Skin of body (tissue), 2 donors: Measurements from ENCODE around the gene DDX3X. TPM values are rescaled to one million over a fixed set of nuclear protein-coding genes. Genes with fewer than 3 reads are reported as not detected.

Experiments used
- DNase-seq: peaks from one replicate; lab custom pipeline; 2025; lab: John Stamatoyannopoulos, UW
- total RNA-seq: library from RNA; depleted of rRNA; stranded (reverse); fragments of >200 nt; gene quantifications from one replicate; pipeline ENCODE4 v1.2.3, GENCODE V29; 2014

The DDX3X gene
- total RNA-seq, 1 donor from 2014 or later: 282 TPM

DNA sequence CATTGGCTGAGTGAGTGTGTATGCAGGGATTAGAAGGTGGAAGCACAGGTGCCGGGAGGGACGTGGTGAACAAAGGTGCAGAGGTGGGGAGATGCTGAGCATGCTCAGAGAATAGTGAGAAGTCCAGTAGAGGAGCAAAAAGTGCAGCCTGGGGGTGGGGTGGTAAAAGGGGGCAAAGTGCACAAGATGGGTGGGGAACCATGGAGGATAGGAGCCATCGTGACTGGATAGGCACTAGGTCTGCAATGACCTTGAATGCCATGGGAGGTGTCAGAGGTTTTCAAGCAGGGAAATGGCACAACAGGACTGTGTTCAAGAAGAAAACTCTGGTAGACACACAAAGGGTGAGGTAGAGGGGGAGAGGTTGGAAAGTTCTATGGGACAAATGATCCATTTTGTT is 6.6 kb upstream of the DDX3X start:
- DNase-seq: no peak

GRCh38 chrX:41329101-41329500 is 4.9 kb upstream of the DDX3X start:
- no peak for DNase-seq

- DNase-seq: no peak
Measured at GRCh38 chrX:41332005-41332404, 2.0 kb upstream of the DDX3X start.

DNA sequence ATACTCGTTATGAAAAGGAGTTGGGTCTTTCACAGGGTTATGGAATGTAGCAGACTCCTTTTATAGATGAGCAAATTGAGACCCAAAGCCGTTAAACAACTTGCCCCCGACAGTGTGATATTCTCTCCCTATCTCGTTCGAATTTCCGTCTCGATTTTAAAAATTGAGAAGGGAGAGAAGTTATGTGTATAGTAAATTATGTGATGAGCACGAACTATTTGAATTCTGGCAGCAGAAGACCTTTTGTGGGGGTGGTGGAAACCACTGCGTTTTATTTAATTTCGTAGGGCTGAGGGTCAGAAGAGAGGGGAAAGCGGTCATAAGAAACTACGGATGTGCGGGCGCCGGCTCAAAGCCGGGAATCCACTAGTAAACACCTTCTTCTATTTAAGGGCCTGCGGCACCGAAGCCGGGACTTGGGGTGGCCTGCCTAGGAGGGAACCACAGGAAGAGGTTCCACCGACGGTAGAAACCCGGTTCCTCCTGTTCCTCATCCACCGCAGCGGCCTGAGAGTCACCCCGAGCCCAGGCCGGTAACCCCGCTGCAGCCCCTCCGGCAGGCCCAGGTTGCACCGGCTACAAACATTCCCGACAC is 1.5 kb upstream of the DDX3X start:
- peak; percentile 1 for DNase-seq

DNA sequence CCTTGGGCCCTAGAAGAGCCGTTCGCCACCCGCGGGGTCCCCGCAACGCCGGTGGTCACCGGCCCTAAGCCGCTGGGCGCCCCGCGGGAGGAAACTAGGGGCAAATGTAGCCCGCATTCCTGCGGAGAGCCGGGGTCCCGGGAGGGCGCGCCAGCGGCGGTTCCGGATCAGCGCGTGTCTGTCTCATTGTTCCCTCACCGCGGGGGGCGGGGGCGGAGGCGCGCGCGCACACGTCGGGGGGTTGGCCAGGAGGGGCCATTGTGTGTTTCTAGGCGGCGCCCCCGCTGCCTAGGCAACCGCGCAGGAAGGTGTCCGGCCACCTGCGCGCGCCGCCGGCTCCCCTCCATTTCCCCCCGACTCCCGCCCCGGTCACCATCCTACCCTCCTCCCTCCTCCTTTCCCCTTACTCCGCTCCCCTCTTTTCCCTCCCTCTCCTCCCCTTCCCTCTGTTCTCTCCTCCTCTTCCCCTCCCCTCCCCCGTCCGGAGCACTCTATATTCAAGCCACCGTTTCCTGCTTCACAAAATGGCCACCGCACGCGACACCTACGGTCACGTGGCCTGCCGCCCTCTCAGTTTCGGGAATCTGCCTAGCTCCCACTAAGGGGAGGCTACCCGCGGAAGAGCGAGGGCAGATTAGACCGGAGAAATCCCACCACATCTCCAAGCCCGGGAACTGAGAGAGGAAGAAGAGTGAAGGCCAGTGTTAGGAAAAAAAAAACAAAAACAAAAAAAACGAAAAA is 789 bp upstream of the DDX3X start:
- DNase-seq: peak; percentile 83

GRCh38 chrX:41334363-41335197 is 618 bp downstream of the DDX3X start:
- peak; percentile 69 for DNase-seq

DNA sequence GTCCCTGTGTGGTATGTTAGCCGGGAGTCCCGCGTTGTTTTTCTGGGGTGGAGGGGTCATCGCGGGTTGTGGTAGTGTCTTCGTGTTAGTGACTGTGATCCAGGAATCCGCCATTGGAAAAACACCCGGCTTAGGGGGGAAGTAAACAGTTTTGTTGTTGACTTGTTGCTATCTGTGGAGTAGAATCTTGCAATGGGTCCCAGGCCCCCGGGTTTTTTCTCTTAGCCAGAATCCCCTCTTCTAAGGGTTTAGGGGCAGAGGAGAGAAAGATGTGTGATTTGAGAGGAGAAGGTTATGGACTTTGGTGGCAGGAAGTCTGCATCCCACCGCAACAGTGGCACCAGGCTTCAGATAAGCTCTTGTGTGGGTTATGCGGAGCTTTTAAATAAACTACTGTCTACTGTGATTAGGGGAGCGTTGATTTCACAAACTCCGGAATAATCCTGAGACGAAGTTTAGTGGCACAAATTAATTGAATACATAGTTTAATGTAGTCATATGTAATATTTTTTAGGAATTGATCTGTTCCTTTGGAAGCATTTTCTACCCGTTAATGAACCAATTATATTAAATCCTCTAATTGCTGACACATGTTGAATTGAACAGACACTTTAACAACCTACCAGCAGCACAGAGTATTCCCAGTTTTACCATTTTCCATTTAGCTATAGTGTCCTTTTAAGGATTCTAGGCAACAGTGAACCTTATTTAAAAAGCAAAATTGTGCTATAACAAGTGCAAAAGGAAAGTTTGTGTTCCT is 1.4 kb downstream of the DDX3X start:
- DNase-seq: no peak

DNA sequence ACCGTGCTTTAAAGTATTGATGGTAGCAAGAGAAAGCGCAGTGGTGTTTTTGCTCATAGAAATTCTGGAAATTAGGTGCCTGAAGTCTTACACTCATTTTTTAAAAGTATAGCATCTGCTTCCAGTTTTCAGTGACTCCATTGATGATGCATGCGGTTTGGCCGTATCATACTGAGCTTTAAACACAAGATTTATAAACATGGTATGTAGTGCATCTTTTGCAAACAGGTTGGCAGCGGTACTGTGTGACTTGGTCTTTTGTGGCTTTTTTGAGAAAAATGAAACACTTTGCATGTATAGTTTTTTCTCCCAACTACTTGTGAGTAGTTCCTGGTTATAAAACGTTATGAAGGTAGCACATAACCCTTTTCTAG is 2.0 kb downstream of the DDX3X start:
- no peak for DNase-seq

- no peak for DNase-seq
Measured at GRCh38 chrX:41336447-41336846, 2.5 kb downstream of the DDX3X start.

GRCh38 chrX:41337140-41337539 is 3.2 kb downstream of the DDX3X start:
- no peak for DNase-seq

DNA sequence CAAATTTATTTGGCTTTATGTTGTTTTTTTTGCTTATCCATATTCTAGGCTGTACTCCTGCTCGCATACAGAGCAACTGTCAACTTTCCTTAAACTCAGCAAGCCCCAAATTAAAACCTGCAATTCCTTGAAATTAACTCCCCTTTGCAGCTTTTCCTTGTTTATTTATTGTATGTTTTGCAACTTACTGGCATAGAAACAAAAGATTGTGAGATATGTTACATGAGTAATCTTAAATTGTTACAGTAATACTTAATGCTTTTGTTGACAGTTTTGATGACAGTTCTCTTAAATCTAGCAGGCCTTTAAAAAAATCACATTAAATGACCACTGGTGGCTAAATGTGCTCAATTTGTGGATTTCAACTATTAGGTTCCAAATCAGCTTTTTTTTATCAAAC is 4.5 kb downstream of the DDX3X start:
- DNase-seq: no peak

- no peak for DNase-seq
Measured at GRCh38 chrX:41339148-41339547, 5.2 kb downstream of the DDX3X start.

DNA sequence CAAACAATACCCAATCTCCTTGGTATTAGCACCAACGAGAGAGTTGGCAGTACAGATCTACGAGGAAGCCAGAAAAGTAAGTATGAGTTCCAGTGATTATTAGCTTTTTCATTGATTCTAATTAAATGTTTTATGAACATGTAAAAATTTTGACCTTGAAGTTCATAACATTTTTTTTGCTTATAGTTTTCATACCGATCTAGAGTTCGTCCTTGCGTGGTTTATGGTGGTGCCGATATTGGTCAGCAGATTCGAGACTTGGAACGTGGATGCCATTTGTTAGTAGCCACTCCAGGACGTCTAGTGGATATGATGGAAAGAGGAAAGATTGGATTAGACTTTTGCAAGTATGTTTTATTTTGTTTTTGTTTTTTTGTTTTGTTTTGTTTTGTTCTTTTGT is 10.1 kb downstream of the DDX3X start:
- DNase-seq: no peak

GRCh38 chrX:41347186-41347585 is 13.2 kb downstream of the DDX3X start:
- DNase-seq: no peak

DNA sequence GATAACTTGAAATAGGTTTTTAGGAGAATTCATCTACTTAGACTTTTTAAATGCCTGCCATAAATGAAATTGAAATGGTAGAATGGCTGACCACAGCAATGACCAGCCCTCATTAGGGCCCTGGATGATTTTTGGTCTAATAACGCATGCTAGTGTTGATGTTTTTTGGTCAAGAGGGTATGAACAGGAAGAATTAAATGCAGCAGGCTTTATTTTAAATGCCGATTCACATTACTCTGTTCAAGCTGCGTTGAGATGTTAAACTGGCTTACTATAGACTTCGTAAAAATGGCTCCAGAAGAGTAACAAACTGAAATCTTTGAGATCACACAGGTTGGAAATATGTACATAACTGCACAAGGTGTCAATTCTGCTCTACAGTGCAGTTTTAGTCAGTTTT is 14.6 kb downstream of the DDX3X start:
- no peak for DNase-seq

- no peak for DNase-seq
Measured at GRCh38 chrX:41350150-41350975, 16.4 kb downstream of the DDX3X start.

- DNase-seq: no peak
Measured at GRCh38 chrX:41350976-41351569, 17.1 kb downstream of the DDX3X start.

GRCh38 chrX:41351923-41352322 is 18.0 kb downstream of the DDX3X start:
- no peak for DNase-seq

DNA sequence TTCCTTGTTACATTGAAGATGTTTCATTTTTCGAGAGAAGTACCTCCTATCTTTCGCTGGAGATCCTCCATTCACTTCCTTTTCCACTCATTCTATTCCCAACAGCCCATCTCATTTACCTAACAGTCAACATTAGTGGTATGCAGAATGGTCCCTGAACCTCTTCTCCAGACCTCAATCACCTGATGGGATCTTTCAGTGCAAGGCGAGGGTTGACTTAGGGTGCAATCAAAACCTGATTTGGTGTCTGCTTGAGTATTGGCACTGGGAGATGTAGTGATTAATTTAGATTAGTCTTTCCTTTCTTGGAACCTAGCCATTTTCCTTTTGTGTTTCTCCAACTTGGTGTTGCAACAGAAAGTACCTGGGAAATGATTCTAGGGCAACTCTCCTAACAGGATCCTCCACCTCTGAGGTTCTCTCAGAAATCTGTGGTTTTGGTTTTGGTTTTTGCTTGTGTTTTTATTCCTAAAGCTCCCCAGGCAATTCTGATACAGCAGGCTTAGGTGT is 18.4 kb downstream of the DDX3X start:
- no peak for DNase-seq

DNA sequence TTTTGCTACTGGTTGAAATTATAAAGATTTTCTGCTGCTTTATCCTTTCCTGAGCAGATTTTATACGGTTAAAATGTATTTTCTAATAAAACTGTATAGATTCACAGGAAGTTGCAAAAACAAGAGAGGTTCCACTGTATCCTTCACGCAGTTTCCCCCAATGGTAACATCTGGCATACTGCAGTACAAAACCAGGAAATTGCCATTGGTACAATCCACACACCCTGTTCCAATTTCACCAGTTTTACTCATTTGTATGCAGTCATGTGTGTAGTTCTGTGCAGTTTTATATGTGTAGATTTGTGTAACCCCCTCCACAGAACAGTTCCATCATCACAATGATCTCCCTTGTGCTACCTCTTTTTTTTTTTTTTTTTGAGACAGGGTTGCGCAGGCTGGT is 20.0 kb downstream of the DDX3X start:
- no peak for DNase-seq
